PC-3 (cell line): Measurements from ENCODE around the gene GTF3C5.

ENCODE experiments used
- EZH2 ChIP-seq: fragments of 300-600 bp; sonication (generic); IDR thresholded peaks from one replicate; pipeline ENCODE4 v1.6.1; 2017; ENCODE audit warnings: antibody characterized with exemption, mild to moderate bottlenecking, low read length; ENCODE audit not compliant: unreplicated experiment
- TF ChIP-seq, protein P1 (sequence below): fragments of 300-600 bp; sonication (generic); conservative IDR thresholded peaks from 2 replicates; pipeline ENCODE4 v1.5.1; 2017; ENCODE audit warnings: antibody characterized with exemption, low read depth, mild to moderate bottlenecking, low read length

- no peak for TF ChIP-seq EZH2
- TF ChIP-seq, protein P1, sequence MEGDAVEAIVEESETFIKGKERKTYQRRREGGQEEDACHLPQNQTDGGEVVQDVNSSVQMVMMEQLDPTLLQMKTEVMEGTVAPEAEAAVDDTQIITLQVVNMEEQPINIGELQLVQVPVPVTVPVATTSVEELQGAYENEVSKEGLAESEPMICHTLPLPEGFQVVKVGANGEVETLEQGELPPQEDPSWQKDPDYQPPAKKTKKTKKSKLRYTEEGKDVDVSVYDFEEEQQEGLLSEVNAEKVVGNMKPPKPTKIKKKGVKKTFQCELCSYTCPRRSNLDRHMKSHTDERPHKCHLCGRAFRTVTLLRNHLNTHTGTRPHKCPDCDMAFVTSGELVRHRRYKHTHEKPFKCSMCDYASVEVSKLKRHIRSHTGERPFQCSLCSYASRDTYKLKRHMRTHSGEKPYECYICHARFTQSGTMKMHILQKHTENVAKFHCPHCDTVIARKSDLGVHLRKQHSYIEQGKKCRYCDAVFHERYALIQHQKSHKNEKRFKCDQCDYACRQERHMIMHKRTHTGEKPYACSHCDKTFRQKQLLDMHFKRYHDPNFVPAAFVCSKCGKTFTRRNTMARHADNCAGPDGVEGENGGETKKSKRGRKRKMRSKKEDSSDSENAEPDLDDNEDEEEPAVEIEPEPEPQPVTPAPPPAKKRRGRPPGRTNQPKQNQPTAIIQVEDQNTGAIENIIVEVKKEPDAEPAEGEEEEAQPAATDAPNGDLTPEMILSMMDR: no peak
These were observed 41.3 kb upstream of the GTF3C5 start for GRCh38 chr9:132989414-132989996.
